A549 (cell line): ENCODE measurements around the gene PTPRD.

Experiments
- BHLHE40 ChIP-seq: IDR thresholded peaks from 2 replicates; pipeline ENCODE4 v1.6.1; 2012; ENCODE audit warnings: low read depth, low read length, inconsistent platforms
- EP300 ChIP-seq, 2 experiments: fragments of >200 bp; sonication (Bioruptor Twin); formaldehyde crosslinking; IDR thresholded peaks; 2 replicates in 1 of 2; 3 replicates in 1 of 2; pipeline ENCODE4 v1.6.1; 2016 to 2017
- HDAC2 ChIP-seq: fragments of 200-600 bp; sonication (generic); IDR thresholded peaks from 2 replicates; pipeline ENCODE4 v1.6.1; 2016
- JUN ChIP-seq, 2 experiments: fragments of >200 bp; sonication (Bioruptor Twin); formaldehyde crosslinking; IDR thresholded peaks; 2 replicates in 1 of 2; 3 replicates in 1 of 2; pipeline ENCODE4 v1.6.1; 2016 to 2017
- NR3C1 ChIP-seq: fragments of >200 bp; sonication (Bioruptor Twin); formaldehyde crosslinking; IDR thresholded peaks from 3 replicates; pipeline ENCODE4 v1.6.1; 2017
- POLR2A ChIP-seq: IDR thresholded peaks from 2 replicates; pipeline ENCODE4 v1.6.1; 2012; ENCODE audit warnings: mild to moderate bottlenecking, low read length
- RAD21 ChIP-seq, 2 experiments: fragments of >200 bp in 1 of 2; sonication (Bioruptor Twin) in 1 of 2; formaldehyde crosslinking in 1 of 2; IDR thresholded peaks in 1 of 2; conservative IDR thresholded peaks in 1 of 2; 2 replicates in 1 of 2; 3 replicates in 1 of 2; pipeline ENCODE4 v1.6.1; 2012 to 2018; ENCODE audit warnings: inconsistent platforms in 1 of 2
- RNF2 ChIP-seq: fragments of 200-600 bp; sonication (generic); IDR thresholded peaks from 2 replicates; pipeline ENCODE4 v1.6.1; 2016; ENCODE audit warnings: low read depth, mild to moderate bottlenecking, antibody characterized with exemption, moderate library complexity, borderline replicate concordance
- SMC3 ChIP-seq: fragments of >200 bp; sonication (Bioruptor Twin); formaldehyde crosslinking; IDR thresholded peaks from 3 replicates; pipeline ENCODE4 v1.6.1; 2018; ENCODE audit warnings: inconsistent platforms
- ZSCAN20 ChIP-seq: fragments of 250-450 bp; sonication (Bioruptor Pico); IDR thresholded peaks from 2 replicates; pipeline ENCODE4 v1.8.0; 2022; ENCODE audit warnings: mild to moderate bottlenecking, moderate library complexity
- TF ChIP-seq, protein P1 (sequence below): fragments of >200 bp; sonication (Bioruptor Twin); formaldehyde crosslinking; IDR thresholded peaks from 3 replicates; pipeline ENCODE4 v1.5.1; 2016

DNA sequence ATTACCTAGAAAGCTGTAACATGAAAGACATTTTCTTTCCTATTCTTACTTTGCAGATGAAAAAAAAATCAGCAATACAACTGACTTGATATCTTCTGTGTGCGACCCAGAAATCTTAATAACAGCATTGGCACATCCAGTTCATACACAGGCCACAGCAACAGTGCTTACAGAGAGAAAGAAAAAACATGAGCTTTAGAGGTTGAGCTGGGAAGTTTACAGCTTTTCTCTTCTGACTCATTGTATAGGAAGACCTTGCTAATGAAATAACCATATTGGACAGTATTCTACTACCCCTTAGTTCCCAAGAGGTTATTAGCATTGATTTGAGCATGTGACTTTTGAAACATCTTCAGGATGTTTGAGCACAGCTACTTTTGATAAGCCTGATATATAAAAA, 1779.8 kb downstream of the PTPRD start:
- no peak for TF ChIP-seq SMC3
- TF ChIP-seq, protein P1, sequence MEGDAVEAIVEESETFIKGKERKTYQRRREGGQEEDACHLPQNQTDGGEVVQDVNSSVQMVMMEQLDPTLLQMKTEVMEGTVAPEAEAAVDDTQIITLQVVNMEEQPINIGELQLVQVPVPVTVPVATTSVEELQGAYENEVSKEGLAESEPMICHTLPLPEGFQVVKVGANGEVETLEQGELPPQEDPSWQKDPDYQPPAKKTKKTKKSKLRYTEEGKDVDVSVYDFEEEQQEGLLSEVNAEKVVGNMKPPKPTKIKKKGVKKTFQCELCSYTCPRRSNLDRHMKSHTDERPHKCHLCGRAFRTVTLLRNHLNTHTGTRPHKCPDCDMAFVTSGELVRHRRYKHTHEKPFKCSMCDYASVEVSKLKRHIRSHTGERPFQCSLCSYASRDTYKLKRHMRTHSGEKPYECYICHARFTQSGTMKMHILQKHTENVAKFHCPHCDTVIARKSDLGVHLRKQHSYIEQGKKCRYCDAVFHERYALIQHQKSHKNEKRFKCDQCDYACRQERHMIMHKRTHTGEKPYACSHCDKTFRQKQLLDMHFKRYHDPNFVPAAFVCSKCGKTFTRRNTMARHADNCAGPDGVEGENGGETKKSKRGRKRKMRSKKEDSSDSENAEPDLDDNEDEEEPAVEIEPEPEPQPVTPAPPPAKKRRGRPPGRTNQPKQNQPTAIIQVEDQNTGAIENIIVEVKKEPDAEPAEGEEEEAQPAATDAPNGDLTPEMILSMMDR, result no peak
- TF ChIP-seq POLR2A, result no peak
- no peak for TF ChIP-seq JUN (IDR thresholded peaks at IDR 0.05)
- TF ChIP-seq ZSCAN20 (CRISPR knock-in tag), result no peak
- no peak for TF ChIP-seq RAD21 (conservative IDR thresholded peaks at IDR 0.05 in 1 of 2, IDR thresholded peaks at IDR 0.05 in 1 of 2)
- TF ChIP-seq RNF2, result no peak
- TF ChIP-seq EP300 (IDR thresholded peaks at IDR 0.05), result no peak
- no peak for TF ChIP-seq HDAC2
- no peak for TF ChIP-seq NR3C1
- no peak for TF ChIP-seq BHLHE40
